Panc1 (cell line): ENCODE results near the gene MUC15. TPM values are rescaled to one million over a fixed set of nuclear protein-coding genes. Genes with fewer than 3 reads are reported as not detected.

Experiments used
- ATAC-seq: fragments of 200-7000 bp; cut with Tn5 transposase; 2 replicates; pipeline ENCODE4 v1.9.1; 2020; ENCODE audit warnings: mild to moderate bottlenecking, moderate library complexity
- BruUV-seq: library from RNA; stranded (reverse); fragments of 400-500 nt; replicated peaks from 2 replicates; lab custom pipeline; 2021; lab: Mats Ljungman, UMichigan
- CTCF ChIA-PET: fragments of 300-600 bp; sonication (Branson Sonifier 250); formaldehyde crosslinking; loops from one replicate; lab custom pipeline; 2022; ENCODE audit warnings: antibody characterized with exemption; lab: Charles Lee
- POLR2A ChIA-PET: fragments of 300-600 bp; sonication (Branson Sonifier 250); formaldehyde crosslinking; loops from one replicate; lab custom pipeline; 2022; ENCODE audit warnings: antibody characterized with exemption; lab: Charles Lee
- DNase-seq: peaks from one replicate; pipeline ENCODE4 v3.0.0-alpha.2; 2010; ENCODE audit warnings: low read depth, low spot score
- H3K27ac ChIP-seq: 2 replicates; pipeline ENCODE4 v1.5.1; 2011; ENCODE audit warnings: mild to moderate bottlenecking, low read length, inconsistent platforms
- H3K27me3 ChIP-seq: fragments of 200-500 bp; sonication (Bioruptor generic); 2 replicates; pipeline ENCODE4 v1.6.0; 2014; ENCODE audit warnings: low read length, inconsistent platforms; ENCODE audit not compliant: control insufficient read depth, insufficient read depth
- H3K36me3 ChIP-seq: fragments of 200-500 bp; sonication (Bioruptor generic); 2 replicates; pipeline ENCODE4 v1.5.1; 2014; ENCODE audit warnings: inconsistent platforms, mild to moderate bottlenecking, low read length, moderate library complexity; ENCODE audit not compliant: control insufficient read depth, insufficient read depth
- H3K4me1 ChIP-seq: 2 replicates; pipeline ENCODE4 v1.5.1; 2011; ENCODE audit warnings: inconsistent platforms, mild to moderate bottlenecking, low read length, moderate library complexity; ENCODE audit not compliant: control insufficient read depth, insufficient read depth
- H3K4me3 ChIP-seq, 2 experiments: 2 replicates each; pipeline ENCODE4 v1.5.1; 2011 to 2012; ENCODE audit warnings: low read depth in 2 of 2, low read length in 2 of 2, mild to moderate bottlenecking in 2 of 2, inconsistent platforms in 1 of 2, moderate library complexity in 1 of 2
- H3K9me3 ChIP-seq: fragments of 200-500 bp; sonication (Bioruptor generic); 2 replicates; pipeline ENCODE4 v1.5.1; 2014; ENCODE audit warnings: low read depth, mild to moderate bottlenecking, inconsistent platforms, low read length, moderate library complexity; ENCODE audit not compliant: control insufficient read depth, insufficient read depth
- POLR2AphosphoS5 ChIP-seq: IDR thresholded peaks from 2 replicates; pipeline ENCODE4 v1.6.1; 2012; ENCODE audit warnings: mild to moderate bottlenecking, low read depth, low read length, moderate library complexity
- REST ChIP-seq, 2 experiments: IDR thresholded peaks; 2 replicates each; pipeline ENCODE4 v1.6.1; 2011 to 2012; ENCODE audit warnings: low read depth in 2 of 2, control low read depth in 1 of 2, low read length in 1 of 2, mild to moderate bottlenecking in 1 of 2, moderate library complexity in 1 of 2; ENCODE audit not compliant: insufficient read depth in 1 of 2
- SIN3A ChIP-seq: IDR thresholded peaks from 2 replicates; pipeline ENCODE4 v1.6.1; 2012; ENCODE audit warnings: low read depth, mild to moderate bottlenecking, low read length, moderate library complexity, borderline replicate concordance; ENCODE audit not compliant: insufficient read depth
- TCF7L2 ChIP-seq: IDR thresholded peaks from 2 replicates; pipeline ENCODE4 v1.6.1; 2011; ENCODE audit warnings: mild to moderate bottlenecking, low read depth, low read length, inconsistent platforms
- in situ Hi-C: cut with HindIII; loops from 2 replicates; pipeline ENCODE4 v1.10.0; 2016; ENCODE audit warnings: low sequenced_read_pairs, low pct_unique_long_range_greater_than_20kb
- intact Hi-C: fragments of 100-400 bp; cut with micrococcal nuclease; formaldehyde crosslinking; loops from one replicate; pipeline ENCODE4 v1.10.0; 2022; ENCODE audit not compliant: unreplicated experiment
- total RNA-seq: library from RNA; stranded (reverse); gene quantifications from one replicate; pipeline ENCODE4 v1.2.1, GENCODE V29; 2021; ENCODE audit not compliant: unreplicated experiment
- TF ChIP-seq, protein P1 (sequence below): fragments of 450-650 bp; IDR thresholded peaks from 2 replicates; pipeline ENCODE4 v1.5.1; 2017; ENCODE audit warnings: mild to moderate bottlenecking

MUC15 gene
- total RNA-seq, 1 experiment from 2014 or later: not detected

GRCh38 chr11:26512196-26512595, 59.9 kb downstream of the MUC15 start:
- DNase-seq: no peak
- H3K9me3 ChIP-seq: no peaks in the 10 kb centered on the region
- intact Hi-C loops (no loop called here), in situ Hi-C loops (no loop called here)
- no peak for TF ChIP-seq POLR2AphosphoS5
- TF ChIP-seq TCF7L2: no peak
- TF ChIP-seq REST (IDR thresholded peaks at IDR 0.05; ENCODE audit: insufficient read depth in 1 of 2, low read depth in 2 of 2, low read length in 1 of 2): no peak
- TF ChIP-seq SIN3A: no peak
- TF ChIP-seq, protein P1, sequence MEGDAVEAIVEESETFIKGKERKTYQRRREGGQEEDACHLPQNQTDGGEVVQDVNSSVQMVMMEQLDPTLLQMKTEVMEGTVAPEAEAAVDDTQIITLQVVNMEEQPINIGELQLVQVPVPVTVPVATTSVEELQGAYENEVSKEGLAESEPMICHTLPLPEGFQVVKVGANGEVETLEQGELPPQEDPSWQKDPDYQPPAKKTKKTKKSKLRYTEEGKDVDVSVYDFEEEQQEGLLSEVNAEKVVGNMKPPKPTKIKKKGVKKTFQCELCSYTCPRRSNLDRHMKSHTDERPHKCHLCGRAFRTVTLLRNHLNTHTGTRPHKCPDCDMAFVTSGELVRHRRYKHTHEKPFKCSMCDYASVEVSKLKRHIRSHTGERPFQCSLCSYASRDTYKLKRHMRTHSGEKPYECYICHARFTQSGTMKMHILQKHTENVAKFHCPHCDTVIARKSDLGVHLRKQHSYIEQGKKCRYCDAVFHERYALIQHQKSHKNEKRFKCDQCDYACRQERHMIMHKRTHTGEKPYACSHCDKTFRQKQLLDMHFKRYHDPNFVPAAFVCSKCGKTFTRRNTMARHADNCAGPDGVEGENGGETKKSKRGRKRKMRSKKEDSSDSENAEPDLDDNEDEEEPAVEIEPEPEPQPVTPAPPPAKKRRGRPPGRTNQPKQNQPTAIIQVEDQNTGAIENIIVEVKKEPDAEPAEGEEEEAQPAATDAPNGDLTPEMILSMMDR: no peak
- no peaks in the 10 kb centered on the region for H3K36me3 ChIP-seq
- ChIA-PET CTCF (no interaction called here), POLR2A (no interaction called here)
- H3K27me3 ChIP-seq: no peaks in the 10 kb centered on the region
- H3K27ac ChIP-seq: no peak overlapping the region
- no peak overlapping the region for H3K4me3 ChIP-seq
- no peaks in the 10 kb centered on the region for H3K4me1 ChIP-seq
- no peak for ATAC-seq
- BruUV-seq: no TSS peak

GRCh38 chr11:26510756-26511155, 61.3 kb downstream of the MUC15 start:
- in situ Hi-C loops: no loop called here
- ChIA-PET CTCF (no interaction called here), POLR2A (no interaction called here)
- Histone ChIP-seq H3K4me3 (no peak overlapping the region), H3K27me3 (no peaks in the 10 kb centered on the region), H3K36me3 (no peaks in the 10 kb centered on the region), H3K9me3 (no peaks in the 10 kb centered on the region), H3K27ac (no peak overlapping the region), H3K4me1 (no peaks in the 10 kb centered on the region)
- intact Hi-C loops: no loop called here
- ATAC-seq (no peak), DNase-seq (no peak)
- TF ChIP-seq, protein P1: no peak
- no peak for TF ChIP-seq SIN3A
- TF ChIP-seq POLR2AphosphoS5: no peak
- TF ChIP-seq TCF7L2: no peak
- TF ChIP-seq REST (IDR thresholded peaks at IDR 0.05; ENCODE audit: insufficient read depth in 1 of 2, low read depth in 2 of 2, low read length in 1 of 2): no peak
- BruUV-seq: no TSS peak
